HG03066 (cell line): ENCODE measurements around the gene PSD.

ENCODE experiments used
- ATAC-seq: cut with Tn5 transposase; IDR thresholded peaks from one replicate; pipeline ENCODE4 v1.9.1; 2021; ENCODE audit warnings: low read depth; ENCODE audit not compliant: unreplicated experiment

Gene PSD

GRCh38 chr10:102394801-102395399, 23.7 kb downstream of the PSD start:
- peak; percentile 2 for ATAC-seq

GRCh38 chr10:102394079-102394800, 24.3 kb downstream of the PSD start:
- ATAC-seq = peak; percentile 76

- ATAC-seq = no peak
These were observed 25.0 kb downstream of the PSD start for GRCh38 chr10:102393411-102394078.

GRCh38 chr10:102392306-102392705, 26.3 kb downstream of the PSD start:
- no peak for ATAC-seq

- ATAC-seq = no peak
These were observed 28.7 kb downstream of the PSD start for GRCh38 chr10:102389894-102390293.

GRCh38 chr10:102384606-102385429, 33.8 kb downstream of the PSD start:
- no peak for ATAC-seq

GRCh38 chr10:102384053-102384452, 34.5 kb downstream of the PSD start:
- no peak for ATAC-seq

- no peak for ATAC-seq
These were observed 35.7 kb downstream of the PSD start for GRCh38 chr10:102382871-102383270.

GRCh38 chr10:102381983-102382382, 36.6 kb downstream of the PSD start:
- ATAC-seq = no peak

- ATAC-seq = no peak
These were observed 39.2 kb downstream of the PSD start for GRCh38 chr10:102379383-102379782.

GRCh38 chr10:102376901-102377300, 41.7 kb downstream of the PSD start:
- ATAC-seq = no peak

- ATAC-seq = no peak
These were observed 42.7 kb downstream of the PSD start for GRCh38 chr10:102375867-102376266.

GRCh38 chr10:102375250-102375649, 43.3 kb downstream of the PSD start:
- no peak for ATAC-seq

GRCh38 chr10:102371295-102371694, 47.3 kb downstream of the PSD start:
- ATAC-seq = no peak

GRCh38 chr10:102368077-102368476, 50.5 kb downstream of the PSD start:
- ATAC-seq = no peak

- ATAC-seq = no peak
These were observed 51.1 kb downstream of the PSD start for GRCh38 chr10:102367441-102367840.

GRCh38 chr10:102358712-102359382, 59.7 kb downstream of the PSD start:
- ATAC-seq = no peak

GRCh38 chr10:102354451-102354850, 64.1 kb downstream of the PSD start:
- ATAC-seq = no peak
